Osteoblast (primary cell): ENCODE measurements around the gene PPT1. TPM values are rescaled to one million over a fixed set of nuclear protein-coding genes. Genes with fewer than 3 reads are reported as not detected.

Experiments used
- DNase-seq: peaks from one replicate; pipeline ENCODE4 v3.0.0; 2011; ENCODE audit warnings: low spot score, mixed read lengths; ENCODE audit not compliant: insufficient read length; ENCODE audit errors: missing footprints
- H2AFZ ChIP-seq: 2 replicates; pipeline ENCODE4 v1.6.0; 2011; ENCODE audit warnings: mild to moderate bottlenecking, low read length
- H3K27ac ChIP-seq: 2 replicates; pipeline ENCODE4 v1.5.1; 2011; ENCODE audit warnings: mild to moderate bottlenecking, low read depth, low read length, moderate library complexity
- H3K27me3 ChIP-seq: 2 replicates; pipeline ENCODE4 v1.6.0; 2012; ENCODE audit warnings: mild to moderate bottlenecking, control low read depth, inconsistent platforms, low read length, moderate library complexity; ENCODE audit not compliant: insufficient read depth
- H3K36me3 ChIP-seq: 2 replicates; pipeline ENCODE4 v1.5.1; 2011; ENCODE audit warnings: mild to moderate bottlenecking, low read length, control low read depth, moderate library complexity; ENCODE audit not compliant: insufficient read depth
- H3K4me1 ChIP-seq: 2 replicates; pipeline ENCODE4 v1.5.1; 2011; ENCODE audit warnings: mild to moderate bottlenecking, low read length, control low read depth, moderate library complexity; ENCODE audit not compliant: insufficient read depth
- H3K4me2 ChIP-seq: 2 replicates; pipeline ENCODE4 v1.6.0; 2011; ENCODE audit warnings: mild to moderate bottlenecking, low read length; ENCODE audit not compliant: insufficient read depth
- H3K4me3 ChIP-seq: fragments of 200-600 bp; sonication (generic); 3 replicates; pipeline ENCODE4 v1.5.1; 2012; ENCODE audit warnings: mild to moderate bottlenecking, low read length, inconsistent platforms; ENCODE audit not compliant: insufficient read depth
- H3K79me2 ChIP-seq: 2 replicates; pipeline ENCODE4 v1.6.0; 2012; ENCODE audit warnings: mild to moderate bottlenecking, low read length, control low read depth, inconsistent platforms; ENCODE audit not compliant: insufficient read depth
- H3K9me3 ChIP-seq: 2 replicates; pipeline ENCODE4 v1.5.1; 2011; ENCODE audit warnings: low read depth, low read length, control low read depth
- H4K20me1 ChIP-seq: 2 replicates; pipeline ENCODE4 v1.6.0; 2012; ENCODE audit warnings: mild to moderate bottlenecking, low read length, control low read depth; ENCODE audit not compliant: insufficient read depth
- CTCF ChIP-seq: IDR thresholded peaks from 2 replicates; pipeline ENCODE4 v1.5.1; 2011; ENCODE audit warnings: mild to moderate bottlenecking, low read depth, low read length, moderate library complexity; ENCODE audit errors: extremely low read depth
- total RNA-seq: library from RNA; depleted of rRNA; stranded (reverse); fragments of >200 nt; gene quantifications from 2 replicates; pipeline ENCODE4 v1.2.3, GENCODE V29; 2012

Gene PPT1
- total RNA-seq, 1 donor: 40.9 TPM

- Histone ChIP-seq H3K27me3 (peaks cover 21% of the 10 kb centered on the region), H3K4me2 (peak overlapping the region; percentile 59), H3K9me3 (no peaks in the 10 kb centered on the region), H3K27ac (no peak overlapping the region), H3K4me1 (peaks cover 3% of the 10 kb centered on the region), H2AFZ (peak overlapping the region; percentile 54), H4K20me1 (no peaks in the 10 kb centered on the region), H3K36me3 (no peaks in the 10 kb centered on the region), H3K79me2 (no peaks in the 10 kb centered on the region), H3K4me3 (no peak overlapping the region)
- DNase-seq: peak; percentile 44
- no peak for TF ChIP-seq CTCF
Observed at GRCh38 chr1:40140211-40140973, 43.3 kb upstream of the PPT1 start.

- H3K27me3 ChIP-seq: peaks cover 19% of the 10 kb centered on the region
- TF ChIP-seq CTCF: no peak
- no peak overlapping the region for H3K4me3 ChIP-seq
- H3K9me3 ChIP-seq: no peaks in the 10 kb centered on the region
- H2AFZ ChIP-seq: no peak overlapping the region
- H3K36me3 ChIP-seq: no peaks in the 10 kb centered on the region
- H3K27ac ChIP-seq: no peak overlapping the region
- no peaks in the 10 kb centered on the region for H3K4me1 ChIP-seq
- no peak overlapping the region for H3K4me2 ChIP-seq
- no peaks in the 10 kb centered on the region for H4K20me1 ChIP-seq
- no peak for DNase-seq
- no peaks in the 10 kb centered on the region for H3K79me2 ChIP-seq
Observed at GRCh38 chr1:40133839-40134238, 36.8 kb upstream of the PPT1 start.

- TF ChIP-seq CTCF: no peak
- peak overlapping the region; percentile 69 for H3K4me3 ChIP-seq
- H3K79me2 ChIP-seq: no peaks in the 10 kb centered on the region
- H3K27ac ChIP-seq: no peak overlapping the region
- no peaks in the 10 kb centered on the region for H3K4me1 ChIP-seq
- H2AFZ ChIP-seq: peak overlapping the region; percentile 89
- no peak for DNase-seq
- H3K9me3 ChIP-seq: no peaks in the 10 kb centered on the region
- H3K36me3 ChIP-seq: no peaks in the 10 kb centered on the region
- peak overlapping the region; percentile 90 for H3K4me2 ChIP-seq
- H4K20me1 ChIP-seq: no peaks in the 10 kb centered on the region
- H3K27me3 ChIP-seq: peaks cover 18% of the 10 kb centered on the region
Observed at GRCh38 chr1:40133312-40133665, 36.2 kb upstream of the PPT1 start.

- no peak overlapping the region for H3K27ac ChIP-seq
- peak; percentile 82 for DNase-seq
- no peaks in the 10 kb centered on the region for H4K20me1 ChIP-seq
- TF ChIP-seq CTCF: no peak
- H3K27me3 ChIP-seq: peaks cover 18% of the 10 kb centered on the region
- H3K9me3 ChIP-seq: no peaks in the 10 kb centered on the region
- peak overlapping the region; percentile 89 for H2AFZ ChIP-seq
- H3K36me3 ChIP-seq: no peaks in the 10 kb centered on the region
- H3K4me3 ChIP-seq: peak overlapping the region; percentile 69
- H3K4me2 ChIP-seq: peak overlapping the region; percentile 90
- H3K4me1 ChIP-seq: no peaks in the 10 kb centered on the region
- H3K79me2 ChIP-seq: no peaks in the 10 kb centered on the region
Observed at GRCh38 chr1:40132383-40133311, 35.6 kb upstream of the PPT1 start.
